Effector memory CD8-positive, alpha-beta T cell (primary cell): ENCODE data around the gene NEGR1.

Experiments used
- ATAC-seq: fragments of 150-1000 bp; cut with Tn5 transposase; replicated peaks from 2 replicates; pipeline ENCODE4 v1.10.0; 2021; ENCODE audit warnings: mild to moderate bottlenecking, moderate library complexity
- DNase-seq, 3 experiments: peaks; one replicate each; pipeline ENCODE4 v3.0.0; 2021
- H3K27ac Mint-ChIP-seq, 2 donors: one replicate each; pipeline ENCODE4 v1.8.0; 2022; ENCODE audit warnings: mild to moderate bottlenecking in 2 of 2, mixed read lengths in 2 of 2, moderate library complexity in 2 of 2
- H3K27me3 Mint-ChIP-seq, 2 donors: one replicate each; pipeline ENCODE4 v1.8.0; 2022; ENCODE audit warnings: mixed read lengths in 2 of 2
- H3K36me3 Mint-ChIP-seq: one replicate; pipeline ENCODE4 v1.8.0; 2022; ENCODE audit warnings: mild to moderate bottlenecking, moderate library complexity, mixed read lengths; ENCODE audit not compliant: insufficient read depth
- H3K4me1 Mint-ChIP-seq, 2 donors: one replicate each; pipeline ENCODE4 v1.8.0; 2022; ENCODE audit warnings: low read depth in 2 of 2, mixed read lengths in 2 of 2
- H3K4me3 Mint-ChIP-seq, 2 donors: one replicate each; pipeline ENCODE4 v1.8.0; 2022; ENCODE audit warnings: mild to moderate bottlenecking in 2 of 2, mixed read lengths in 2 of 2, moderate library complexity in 2 of 2
- H3K9me3 Mint-ChIP-seq, 2 donors: one replicate each; pipeline ENCODE4 v1.8.0; 2022; ENCODE audit warnings: mixed read lengths in 2 of 2

The NEGR1 gene

GRCh38 chr1:71438626-71439025, 843.7 kb downstream of the NEGR1 start:
- Mint-ChIP-seq H3K4me3 (no peak overlapping the region), H3K4me1 (no peaks in the 10 kb centered on the region), H3K27ac (no peak overlapping the region), H3K9me3 (peaks cover under 1 to 4% of the 10 kb centered on the region in 2 donors), H3K27me3 (no peaks in the 10 kb centered on the region), H3K36me3 (no peaks in the 10 kb centered on the region)
- no peak for DNase-seq
- ATAC-seq: no peak

GRCh38 chr1:71435951-71436350, 846.4 kb downstream of the NEGR1 start:
- H3K36me3 Mint-ChIP-seq: no peaks in the 10 kb centered on the region
- H3K27me3 Mint-ChIP-seq: no peaks in the 10 kb centered on the region
- DNase-seq: no peak
- no peak overlapping the region for H3K4me3 Mint-ChIP-seq
- H3K27ac Mint-ChIP-seq: no peak overlapping the region
- ATAC-seq: no peak
- peaks cover 7 to 12% of the 10 kb centered on the region in 2 donors for H3K9me3 Mint-ChIP-seq
- no peaks in the 10 kb centered on the region for H3K4me1 Mint-ChIP-seq

- Mint-ChIP-seq H3K27ac (no peak overlapping the region), H3K4me3 (no peak overlapping the region), H3K9me3 (peaks cover 7 to 12% of the 10 kb centered on the region in 2 donors), H3K36me3 (no peaks in the 10 kb centered on the region), H3K4me1 (no peaks in the 10 kb centered on the region), H3K27me3 (no peaks in the 10 kb centered on the region)
- DNase-seq: no peak
- ATAC-seq: no peak
Measured at GRCh38 chr1:71434240-71434639, 848.1 kb downstream of the NEGR1 start.

GRCh38 chr1:71428029-71428428, 854.3 kb downstream of the NEGR1 start:
- peaks cover 3 to 8% of the 10 kb centered on the region in 2 donors for H3K9me3 Mint-ChIP-seq
- H3K36me3 Mint-ChIP-seq: no peaks in the 10 kb centered on the region
- no peaks in the 10 kb centered on the region for H3K4me1 Mint-ChIP-seq
- no peak for DNase-seq
- H3K27ac Mint-ChIP-seq: no peak overlapping the region
- ATAC-seq: no peak
- no peak overlapping the region for H3K4me3 Mint-ChIP-seq
- no peaks in the 10 kb centered on the region for H3K27me3 Mint-ChIP-seq

- Mint-ChIP-seq H3K27ac (no peak overlapping the region), H3K27me3 (no peaks in the 10 kb centered on the region), H3K9me3 (peaks cover 3 to 7% of the 10 kb centered on the region in 2 donors), H3K4me3 (no peak overlapping the region), H3K4me1 (no peaks in the 10 kb centered on the region), H3K36me3 (no peaks in the 10 kb centered on the region)
- no peak for DNase-seq
- ATAC-seq: no peak
Measured at GRCh38 chr1:71427066-71427465, 855.3 kb downstream of the NEGR1 start.

GRCh38 chr1:71424536-71424935, 857.8 kb downstream of the NEGR1 start:
- Mint-ChIP-seq H3K9me3 (peaks cover 0 to 7% of the 10 kb centered on the region in 2 donors), H3K36me3 (no peaks in the 10 kb centered on the region), H3K4me3 (no peak overlapping the region), H3K27me3 (no peaks in the 10 kb centered on the region), H3K4me1 (no peaks in the 10 kb centered on the region), H3K27ac (no peak overlapping the region)
- ATAC-seq: no peak
- no peak for DNase-seq

GRCh38 chr1:71422221-71422620, 860.1 kb downstream of the NEGR1 start:
- Mint-ChIP-seq H3K36me3 (no peaks in the 10 kb centered on the region), H3K4me1 (no peaks in the 10 kb centered on the region), H3K27ac (no peak overlapping the region), H3K27me3 (no peaks in the 10 kb centered on the region), H3K9me3 (peaks cover 1 to 8% of the 10 kb centered on the region in 2 donors), H3K4me3 (no peak overlapping the region)
- DNase-seq (no peak), ATAC-seq (no peak)

- Mint-ChIP-seq H3K4me1 (no peaks in the 10 kb centered on the region), H3K4me3 (no peak overlapping the region), H3K36me3 (no peaks in the 10 kb centered on the region), H3K27ac (no peak overlapping the region), H3K27me3 (no peaks in the 10 kb centered on the region), H3K9me3 (peaks cover 4 to 8% of the 10 kb centered on the region in 2 donors)
- DNase-seq (no peak), ATAC-seq (no peak)
Measured at GRCh38 chr1:71417421-71417820, 864.9 kb downstream of the NEGR1 start.

GRCh38 chr1:71414179-71414578, 868.2 kb downstream of the NEGR1 start:
- DNase-seq: no peak
- Mint-ChIP-seq H3K4me3 (no peak overlapping the region), H3K36me3 (no peaks in the 10 kb centered on the region), H3K9me3 (peaks cover 4 to 8% of the 10 kb centered on the region in 2 donors), H3K27ac (no peak overlapping the region), H3K4me1 (no peaks in the 10 kb centered on the region), H3K27me3 (no peaks in the 10 kb centered on the region)
- no peak for ATAC-seq

- H3K36me3 Mint-ChIP-seq: no peaks in the 10 kb centered on the region
- no peak overlapping the region for H3K4me3 Mint-ChIP-seq
- ATAC-seq: no peak
- no peaks in the 10 kb centered on the region for H3K4me1 Mint-ChIP-seq
- H3K27ac Mint-ChIP-seq: no peak overlapping the region
- H3K9me3 Mint-ChIP-seq: peaks cover 3 to 4% of the 10 kb centered on the region in 2 donors
- DNase-seq: no peak
- H3K27me3 Mint-ChIP-seq: no peaks in the 10 kb centered on the region
Measured at GRCh38 chr1:71413441-71414175, 868.7 kb downstream of the NEGR1 start.

- H3K36me3 Mint-ChIP-seq: no peaks in the 10 kb centered on the region
Measured at GRCh38 chr1:71400050-71400449, 882.3 kb downstream of the NEGR1 start.

GRCh38 chr1:71399594-71399993, 882.7 kb downstream of the NEGR1 start:
- H3K4me3 Mint-ChIP-seq: no peak overlapping the region
- DNase-seq (no peak), ATAC-seq (no peak)
- peaks cover 8 to 19% of the 10 kb centered on the region in 2 donors for H3K9me3 Mint-ChIP-seq
- no peaks in the 10 kb centered on the region for H3K4me1 Mint-ChIP-seq
- no peaks in the 10 kb centered on the region for H3K27me3 Mint-ChIP-seq
- no peaks in the 10 kb centered on the region for H3K36me3 Mint-ChIP-seq
- no peak overlapping the region for H3K27ac Mint-ChIP-seq

More at GRCh38 chr1:71400050-71400449, 882.3 kb downstream of the NEGR1 start:
- Mint-ChIP-seq H3K9me3 (peaks cover 5 to 15% of the 10 kb centered on the region in 2 donors), H3K27ac (no peak overlapping the region), H3K4me1 (no peaks in the 10 kb centered on the region), H3K27me3 (no peaks in the 10 kb centered on the region), H3K4me3 (no peak overlapping the region)
- DNase-seq (no peak), ATAC-seq (no peak)

GRCh38 chr1:71393301-71393700, 889.0 kb downstream of the NEGR1 start:
- no peaks in the 10 kb centered on the region for H3K36me3 Mint-ChIP-seq
- no peaks in the 10 kb centered on the region for H3K4me1 Mint-ChIP-seq
- peaks cover 8 to 40% of the 10 kb centered on the region in 2 donors for H3K9me3 Mint-ChIP-seq
- no peak overlapping the region for H3K4me3 Mint-ChIP-seq
- no peak overlapping the region for H3K27ac Mint-ChIP-seq
- ATAC-seq: no peak
- DNase-seq: no peak
- H3K27me3 Mint-ChIP-seq: no peaks in the 10 kb centered on the region

GRCh38 chr1:71390518-71390917, 891.8 kb downstream of the NEGR1 start:
- Mint-ChIP-seq H3K27ac (no peak overlapping the region), H3K4me3 (no peak overlapping the region), H3K4me1 (no peaks in the 10 kb centered on the region), H3K27me3 (no peaks in the 10 kb centered on the region), H3K36me3 (no peaks in the 10 kb centered on the region), H3K9me3 (peaks cover 5 to 45% of the 10 kb centered on the region in 2 donors)
- ATAC-seq (no peak), DNase-seq (no peak)
